Measurements from ENCODE around the gene CFAP157. TPM values are rescaled to one million over a fixed set of nuclear protein-coding genes. Genes with fewer than 3 reads are reported as not detected.

Gene CFAP157
- total RNA-seq, 1 experiment from 2014 or later: 0.68 TPM

DNA sequence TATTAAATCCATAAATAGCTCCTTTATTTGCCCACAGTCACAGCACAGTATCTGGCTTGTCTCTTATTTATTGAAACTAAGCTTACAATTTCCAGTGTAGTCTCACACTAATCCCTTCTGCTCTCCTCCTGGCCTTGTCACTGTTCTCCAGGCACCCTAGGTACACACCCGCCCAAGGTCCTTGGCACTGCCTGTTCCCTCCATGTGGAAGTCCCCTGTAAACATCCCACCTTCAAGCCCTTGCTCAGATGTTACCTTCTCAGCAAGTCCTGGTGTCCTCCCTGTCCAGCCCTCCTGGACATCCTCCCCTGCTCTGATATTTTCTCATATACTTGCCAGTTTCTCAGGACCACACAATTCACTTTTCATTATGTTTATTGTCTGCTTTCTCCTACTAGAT lies 44.2 kb upstream of the CFAP157 start:
- no peaks in the 10 kb centered on the region; the same call in 1 of the 2 replicates for H4K20me1 ChIP-seq (ENCODE audit: insufficient read depth)
- intact Hi-C loops (cut with micrococcal nuclease; ENCODE audit: unreplicated experiment): no loop called here
- H3K36me3 ChIP-seq (ENCODE audit: low read depth): no peaks in the 10 kb centered on the region
- H3K27me3 ChIP-seq (ENCODE audit: insufficient read depth, low read depth): no peaks in the 10 kb centered on the region
- ChIA-PET POLR2A (ENCODE audit: unreplicated experiment) (no interaction called here), CTCF (no interaction called here)
- H3K79me2 ChIP-seq (ENCODE audit: low read depth): no peaks in the 10 kb centered on the region
- no peak for DNase-seq
- no peaks in the 10 kb centered on the region for H3K4me1 ChIP-seq (replicated peaks; ENCODE audit: insufficient read depth)
- H3K27ac ChIP-seq: no peak overlapping the region
- no peak overlapping the region for H3K4me3 ChIP-seq
- TF ChIP-seq EZH2 (IDR thresholded peaks at IDR 0.05; ENCODE audit: low read depth): no peak
- TF ChIP-seq, protein P1, sequence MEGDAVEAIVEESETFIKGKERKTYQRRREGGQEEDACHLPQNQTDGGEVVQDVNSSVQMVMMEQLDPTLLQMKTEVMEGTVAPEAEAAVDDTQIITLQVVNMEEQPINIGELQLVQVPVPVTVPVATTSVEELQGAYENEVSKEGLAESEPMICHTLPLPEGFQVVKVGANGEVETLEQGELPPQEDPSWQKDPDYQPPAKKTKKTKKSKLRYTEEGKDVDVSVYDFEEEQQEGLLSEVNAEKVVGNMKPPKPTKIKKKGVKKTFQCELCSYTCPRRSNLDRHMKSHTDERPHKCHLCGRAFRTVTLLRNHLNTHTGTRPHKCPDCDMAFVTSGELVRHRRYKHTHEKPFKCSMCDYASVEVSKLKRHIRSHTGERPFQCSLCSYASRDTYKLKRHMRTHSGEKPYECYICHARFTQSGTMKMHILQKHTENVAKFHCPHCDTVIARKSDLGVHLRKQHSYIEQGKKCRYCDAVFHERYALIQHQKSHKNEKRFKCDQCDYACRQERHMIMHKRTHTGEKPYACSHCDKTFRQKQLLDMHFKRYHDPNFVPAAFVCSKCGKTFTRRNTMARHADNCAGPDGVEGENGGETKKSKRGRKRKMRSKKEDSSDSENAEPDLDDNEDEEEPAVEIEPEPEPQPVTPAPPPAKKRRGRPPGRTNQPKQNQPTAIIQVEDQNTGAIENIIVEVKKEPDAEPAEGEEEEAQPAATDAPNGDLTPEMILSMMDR (conservative IDR thresholded peaks at IDR 0.05): no peak
- no TSS peak for BruUV-seq (replicated peaks)
- H3K4me2 ChIP-seq: no peak overlapping the region
- H3K9me2 ChIP-seq (ENCODE audit: insufficient read depth): no peaks in the 10 kb centered on the region
- H3K9me3 ChIP-seq (ENCODE audit: insufficient read depth, low read depth): no peaks in the 10 kb centered on the region
- no peak overlapping the region for H2AFZ ChIP-seq
- no peaks in the 10 kb centered on the region; the same call in 1 of the 2 replicates for H3F3A ChIP-seq (ENCODE audit: insufficient read depth, low read depth)

DNA sequence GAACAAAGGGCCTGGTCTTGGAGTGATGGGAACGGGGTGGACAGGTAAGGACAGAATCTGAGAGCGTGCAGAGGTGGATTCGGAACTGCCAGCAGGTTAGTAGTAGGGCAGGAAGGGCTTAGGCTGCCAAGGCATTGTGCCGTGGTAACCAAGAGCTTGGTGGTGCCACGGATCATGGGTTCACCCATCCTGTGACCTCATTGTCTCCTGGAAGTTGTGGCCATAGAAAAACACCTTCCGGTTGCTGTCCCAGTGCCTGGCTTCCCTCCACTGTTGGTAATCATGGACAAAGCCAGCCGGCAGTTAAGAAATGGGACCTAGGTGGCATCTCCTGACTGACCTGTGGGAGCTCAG lies 42.5 kb upstream of the CFAP157 start:
- BruUV-seq (replicated peaks): no TSS peak
- Histone ChIP-seq H3K27ac (no peak overlapping the region), H2AFZ (no peak overlapping the region), H3K4me2 (no peak overlapping the region), H3F3A (ENCODE audit: insufficient read depth, low read depth) (no peaks in the 10 kb centered on the region; the same call in 1 of the 2 replicates), H3K9me3 (ENCODE audit: insufficient read depth, low read depth) (no peaks in the 10 kb centered on the region), H3K36me3 (ENCODE audit: low read depth) (no peaks in the 10 kb centered on the region), H3K27me3 (ENCODE audit: insufficient read depth, low read depth) (no peaks in the 10 kb centered on the region), H3K4me3 (no peak overlapping the region), H4K20me1 (ENCODE audit: insufficient read depth) (no peaks in the 10 kb centered on the region; the same call in 1 of the 2 replicates), H3K4me1 (replicated peaks; ENCODE audit: insufficient read depth) (no peaks in the 10 kb centered on the region), H3K9me2 (ENCODE audit: insufficient read depth) (no peaks in the 10 kb centered on the region), H3K79me2 (ENCODE audit: low read depth) (no peaks in the 10 kb centered on the region)
- ChIA-PET POLR2A (ENCODE audit: unreplicated experiment) (no interaction called here), CTCF (no interaction called here)
- intact Hi-C loops (cut with micrococcal nuclease; ENCODE audit: unreplicated experiment): no loop called here
- TF ChIP-seq EZH2 (IDR thresholded peaks at IDR 0.05; ENCODE audit: low read depth): no peak
- TF ChIP-seq, protein P1 (conservative IDR thresholded peaks at IDR 0.05): no peak
- DNase-seq: no peak

DNA sequence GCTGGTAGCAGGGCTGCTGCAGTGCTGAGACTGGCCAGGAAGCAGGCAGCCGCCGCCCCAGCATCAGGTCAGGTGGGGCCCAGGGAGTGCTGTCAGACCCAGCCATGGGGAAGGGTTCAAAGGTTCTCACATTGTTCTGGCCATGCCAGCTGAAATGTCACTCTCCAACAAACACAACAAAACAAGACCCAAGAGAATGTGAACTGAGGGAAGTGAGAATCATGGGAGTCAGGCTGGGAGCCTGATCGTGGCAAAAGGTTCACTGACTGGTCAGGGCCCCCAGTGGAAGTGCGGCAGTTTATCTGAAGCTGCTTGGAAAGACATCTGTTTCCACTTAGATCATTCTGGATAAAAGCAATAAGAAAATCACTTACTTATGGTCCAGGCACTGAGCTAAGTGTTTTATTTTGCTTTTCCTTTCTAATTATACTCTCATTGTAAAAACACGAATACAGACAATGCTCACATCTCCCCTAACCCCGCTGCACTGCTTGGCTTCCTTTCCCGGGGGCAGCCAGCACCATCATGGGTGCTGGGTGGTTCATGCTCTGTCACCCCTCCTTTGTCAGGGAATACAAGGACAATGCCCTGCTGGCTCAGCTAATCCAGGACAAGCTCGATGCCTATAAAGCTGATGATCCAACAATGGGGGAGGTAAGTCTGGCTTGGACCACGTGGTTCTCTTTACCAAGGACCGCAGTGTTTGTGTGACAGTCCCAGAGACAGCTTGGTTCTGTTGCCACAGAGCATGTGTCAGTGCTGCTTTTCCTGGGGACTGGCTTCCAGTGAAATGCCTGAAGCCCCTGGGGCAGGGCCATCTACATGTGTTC lies 41.9 kb upstream of the CFAP157 start:
- Histone ChIP-seq H3K27me3 (ENCODE audit: insufficient read depth, low read depth) (no peaks in the 10 kb centered on the region), H3F3A (ENCODE audit: insufficient read depth, low read depth) (no peaks in the 10 kb centered on the region; the same call in 1 of the 2 replicates), H3K79me2 (ENCODE audit: low read depth) (no peaks in the 10 kb centered on the region), H3K9me2 (ENCODE audit: insufficient read depth) (no peaks in the 10 kb centered on the region), H4K20me1 (ENCODE audit: insufficient read depth) (no peaks in the 10 kb centered on the region; the same call in 1 of the 2 replicates), H3K9me3 (ENCODE audit: insufficient read depth, low read depth) (no peaks in the 10 kb centered on the region), H3K4me3 (no peak overlapping the region), H3K4me1 (replicated peaks; ENCODE audit: insufficient read depth) (no peaks in the 10 kb centered on the region), H2AFZ (no peak overlapping the region), H3K4me2 (no peak overlapping the region), H3K36me3 (ENCODE audit: low read depth) (no peaks in the 10 kb centered on the region), H3K27ac (no peak overlapping the region)
- ChIA-PET POLR2A (ENCODE audit: unreplicated experiment) (no interaction called here), CTCF (interaction anchor here (0.6 kb wide), 1 partner anchor 75 kb away, joined by 3 read pairs; no protein-coding TSS in a partner anchor)
- TF ChIP-seq, protein P1 (conservative IDR thresholded peaks at IDR 0.05): no peak
- TF ChIP-seq EZH2 (IDR thresholded peaks at IDR 0.05; ENCODE audit: low read depth): no peak
- intact Hi-C loops (cut with micrococcal nuclease; ENCODE audit: unreplicated experiment): no loop called here
- BruUV-seq (replicated peaks): no TSS peak
- no peak for DNase-seq
